Measurements from ENCODE around the gene ITSN1.

Gene ITSN1

GRCh38 chr21:33733601-33734000 is 91.3 kb downstream of the ITSN1 start:
- DNase-seq: no peak

GRCh38 chr21:33734291-33734690 is 92.0 kb downstream of the ITSN1 start:
- no peak for DNase-seq

DNA sequence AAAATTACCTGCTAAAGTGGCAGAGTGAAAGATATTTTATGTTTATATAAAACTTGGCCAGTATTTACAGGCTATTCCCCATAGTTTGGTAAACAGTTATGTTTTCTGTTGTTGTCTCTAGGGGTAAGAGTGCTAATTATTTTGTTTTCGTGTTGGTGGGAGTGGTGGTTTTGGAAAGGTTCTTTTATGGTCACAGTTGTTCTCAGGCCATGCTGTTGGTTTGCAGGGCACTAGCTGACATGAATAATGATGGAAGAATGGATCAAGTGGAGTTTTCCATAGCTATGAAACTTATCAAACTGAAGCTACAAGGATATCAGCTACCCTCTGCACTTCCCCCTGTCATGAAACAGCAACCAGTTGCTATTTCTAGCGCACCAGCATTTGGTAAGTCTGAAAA is 92.5 kb downstream of the ITSN1 start:
- DNase-seq: no peak

DNA sequence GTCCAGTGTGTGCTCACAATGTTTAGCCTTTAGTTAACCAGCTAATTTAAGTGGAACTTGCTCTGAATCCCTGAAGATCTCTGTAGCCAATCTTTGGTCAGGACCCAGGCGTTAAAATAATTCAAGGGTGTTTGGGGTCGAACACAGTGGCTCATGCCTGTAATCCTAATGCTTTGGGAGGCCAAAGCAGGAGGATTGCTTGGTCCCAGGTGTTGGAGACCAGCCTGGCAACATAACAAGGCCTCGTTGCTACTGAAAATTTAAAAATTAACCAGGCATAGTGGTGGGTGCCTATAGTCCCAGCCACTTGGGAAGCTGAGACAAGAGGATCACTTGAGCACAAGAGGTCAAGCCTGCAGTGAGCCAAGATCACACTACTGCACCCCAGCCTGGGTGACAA is 94.3 kb downstream of the ITSN1 start:
- DNase-seq: no peak

GRCh38 chr21:33739701-33740100 is 97.4 kb downstream of the ITSN1 start:
- DNase-seq: no peak

GRCh38 chr21:33747420-33747819 is 105.1 kb downstream of the ITSN1 start:
- no peak for DNase-seq

DNA sequence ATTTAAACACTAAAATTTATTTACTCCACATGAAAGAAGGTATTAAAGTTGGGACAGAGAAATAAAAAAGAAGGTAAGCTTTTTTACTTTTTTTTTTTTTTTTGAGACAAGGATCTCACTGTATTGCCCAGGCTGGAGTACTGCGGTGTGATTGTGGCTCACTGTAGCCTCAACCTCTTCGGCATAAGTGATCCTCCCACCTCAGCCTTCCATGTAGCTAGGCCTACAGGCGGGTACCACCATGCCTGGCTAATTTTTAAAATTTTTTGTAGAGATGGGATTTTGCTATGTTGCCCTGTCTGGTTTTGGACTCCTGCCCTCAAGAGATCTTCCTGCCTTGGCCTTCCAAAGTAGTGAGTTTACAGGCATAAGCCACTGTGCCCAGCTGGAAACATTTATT is 106.6 kb downstream of the ITSN1 start:
- DNase-seq: no peak

DNA sequence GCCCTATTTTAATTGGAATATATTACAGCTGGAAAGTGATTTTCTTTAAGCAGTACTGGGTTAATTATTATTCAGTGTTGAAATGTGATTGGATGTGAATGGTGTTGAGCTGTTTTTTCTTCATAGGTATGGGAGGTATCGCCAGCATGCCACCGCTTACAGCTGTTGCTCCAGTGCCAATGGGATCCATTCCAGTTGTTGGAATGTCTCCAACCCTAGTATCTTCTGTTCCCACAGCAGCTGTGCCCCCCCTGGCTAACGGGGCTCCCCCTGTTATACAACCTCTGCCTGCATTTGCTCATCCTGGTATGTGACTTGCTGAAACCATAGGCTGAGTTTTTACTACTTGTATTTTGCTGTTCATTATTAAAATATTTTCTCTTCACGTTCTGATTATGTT is 107.7 kb downstream of the ITSN1 start:
- DNase-seq: no peak

DNA sequence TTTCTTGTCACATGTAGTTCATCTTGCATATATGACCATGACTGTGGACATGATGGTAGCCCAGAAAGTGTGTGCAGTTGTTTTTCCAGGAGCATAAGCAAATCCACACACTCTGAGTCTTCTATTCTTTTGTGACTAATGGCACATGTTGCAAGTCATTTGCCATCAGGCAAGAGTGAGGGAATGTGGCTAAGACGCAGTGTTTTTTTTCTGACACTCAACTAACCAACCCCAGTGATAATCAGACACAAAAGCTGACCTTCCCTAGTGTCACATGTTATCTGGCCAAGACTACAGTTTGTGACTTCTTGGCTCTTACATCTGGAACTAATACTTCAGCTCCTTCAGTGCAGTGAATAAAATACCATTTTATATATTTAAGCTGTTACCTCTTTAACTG is 108.8 kb downstream of the ITSN1 start:
- no peak for DNase-seq

DNA sequence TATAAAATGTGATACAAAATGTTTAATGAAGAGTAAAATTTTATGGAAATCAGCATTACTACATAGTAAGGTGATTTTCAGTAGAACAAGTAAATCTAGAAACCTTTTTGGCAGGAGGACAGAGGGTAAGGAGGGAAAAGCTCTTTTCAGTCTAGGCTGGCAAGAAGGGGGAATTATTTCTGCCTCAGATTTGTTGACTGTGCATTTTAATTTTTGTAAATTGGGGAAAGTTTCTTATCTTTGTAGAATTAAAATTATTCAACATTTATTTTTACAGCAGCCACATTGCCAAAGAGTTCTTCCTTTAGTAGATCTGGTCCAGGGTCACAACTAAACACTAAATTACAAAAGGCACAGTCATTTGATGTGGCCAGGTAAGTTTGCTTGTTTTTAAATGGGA is 109.2 kb downstream of the ITSN1 start:
- no peak for DNase-seq

DNA sequence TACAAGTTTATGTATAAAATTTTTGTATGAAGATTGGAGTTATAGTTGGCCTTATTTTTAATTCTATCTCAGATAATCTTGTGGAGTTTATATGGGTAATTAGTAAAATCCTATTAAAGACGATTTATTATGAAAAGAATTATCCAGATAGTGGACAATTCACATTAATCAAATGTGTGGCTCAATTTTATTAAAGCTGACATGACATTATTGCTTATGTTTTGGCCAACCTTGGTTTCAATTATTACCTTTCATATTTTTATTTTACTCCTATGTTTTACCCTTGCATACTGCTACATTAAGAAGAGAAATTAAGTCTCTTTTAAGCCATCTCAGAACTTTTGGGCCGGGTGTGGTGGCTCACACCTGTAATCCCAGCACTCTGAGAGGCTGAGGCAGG is 110.0 kb downstream of the ITSN1 start:
- no peak for DNase-seq

GRCh38 chr21:33753886-33754285 is 111.6 kb downstream of the ITSN1 start:
- no peak for DNase-seq

DNA sequence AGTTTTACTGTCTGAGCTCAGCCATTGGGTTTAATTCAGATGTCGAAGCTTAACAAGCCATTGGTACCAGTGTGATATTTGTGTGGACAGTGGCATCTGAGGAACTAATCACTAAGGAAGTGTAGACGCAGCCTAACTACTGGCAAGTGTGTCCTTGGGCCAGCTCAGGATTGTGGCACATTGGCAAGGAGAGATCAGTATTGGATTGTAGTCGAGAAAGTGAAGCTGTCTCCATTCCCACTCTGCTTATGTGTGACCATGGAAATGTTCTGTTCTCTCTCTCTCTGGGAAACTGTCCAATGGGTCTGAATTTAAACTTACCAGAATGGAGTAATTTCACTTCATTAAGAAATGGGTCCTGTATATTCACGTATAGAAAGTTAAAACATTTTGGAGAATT is 112.2 kb downstream of the ITSN1 start:
- DNase-seq: no peak

DNA sequence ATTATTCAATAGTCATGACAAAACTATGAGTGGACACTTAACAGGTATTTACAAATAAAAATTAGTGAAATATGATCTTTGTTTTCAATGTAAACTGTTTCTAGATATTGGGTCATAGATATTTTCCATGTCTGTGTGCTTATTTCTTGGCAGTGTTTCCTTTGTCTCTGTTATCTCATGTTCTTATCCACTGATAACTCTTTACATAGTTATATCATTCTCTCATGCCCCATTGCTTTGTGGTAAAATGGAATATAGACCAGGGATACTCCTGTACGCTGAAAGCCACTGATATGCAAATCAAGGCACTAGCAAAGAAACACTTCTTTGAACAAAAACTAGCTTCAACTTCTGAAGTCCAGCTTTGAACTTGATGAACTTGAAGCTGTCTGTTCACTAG is 113.1 kb downstream of the ITSN1 start:
- no peak for DNase-seq

GRCh38 chr21:33760641-33761440 is 118.5 kb downstream of the ITSN1 start:
- no peak for DNase-seq

- no peak for DNase-seq
Observed at GRCh38 chr21:33761441-33762036, 119.2 kb downstream of the ITSN1 start.

DNA sequence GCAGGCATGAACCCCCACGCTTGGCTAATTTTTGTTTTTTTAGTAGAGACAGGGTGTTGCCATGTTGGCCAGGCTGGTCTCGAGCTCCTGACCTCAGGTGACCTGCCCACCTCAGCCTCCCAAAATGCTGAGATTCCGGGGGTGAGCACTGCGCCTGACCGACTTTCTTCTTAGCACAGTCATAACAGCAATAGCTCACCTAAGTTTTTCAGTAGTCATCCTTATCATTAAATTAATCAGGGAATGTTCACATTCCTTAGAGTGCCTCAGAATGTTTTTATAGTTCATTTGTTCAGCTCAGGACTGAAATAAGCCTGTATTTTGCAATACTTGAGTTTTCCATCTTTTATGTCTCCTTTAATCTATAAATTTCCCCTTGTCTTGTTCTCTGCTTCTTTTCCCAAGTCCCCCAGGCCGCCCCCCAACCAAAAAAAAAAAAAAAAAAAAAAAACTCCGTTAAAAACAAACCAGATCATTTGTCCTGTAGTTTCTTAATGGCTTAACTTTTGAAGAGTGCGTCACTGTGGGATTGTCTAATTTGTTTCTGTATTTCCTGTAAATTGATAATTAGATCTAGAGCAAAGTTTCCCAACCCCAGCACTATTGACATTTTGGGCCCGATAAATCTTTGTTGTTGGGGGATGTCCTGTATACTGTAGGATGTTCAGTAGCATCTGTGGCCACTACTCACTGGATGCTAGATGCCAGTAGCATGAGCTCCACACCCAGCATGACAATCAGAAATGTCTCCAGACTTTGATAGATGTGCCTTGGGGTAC is 120.7 kb downstream of the ITSN1 start:
- no peak for DNase-seq

GRCh38 chr21:33763582-33763899 is 121.2 kb downstream of the ITSN1 start:
- DNase-seq: no peak

- no peak for DNase-seq
Observed at GRCh38 chr21:33767236-33767635, 124.9 kb downstream of the ITSN1 start.

DNA sequence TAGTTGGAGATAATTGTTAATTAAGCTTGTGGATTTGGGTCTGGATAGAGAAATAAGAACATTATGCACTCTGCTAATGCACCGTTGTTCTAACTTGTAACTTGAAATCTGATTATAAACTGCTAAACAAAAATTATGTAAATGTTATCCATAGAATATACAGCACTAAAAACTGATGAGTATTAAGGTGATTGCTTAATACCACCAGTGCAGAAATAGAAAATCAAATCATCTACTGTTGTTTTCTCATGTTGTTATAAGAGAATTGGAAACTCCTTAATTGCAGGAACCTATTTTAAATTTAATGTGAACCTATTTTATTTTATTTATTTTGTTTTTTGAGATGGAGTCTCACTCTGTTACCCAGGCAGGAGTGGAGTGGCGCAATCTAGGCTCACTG is 125.7 kb downstream of the ITSN1 start:
- no peak for DNase-seq

- no peak for DNase-seq
Observed at GRCh38 chr21:33769057-33769456, 126.8 kb downstream of the ITSN1 start.

DNA sequence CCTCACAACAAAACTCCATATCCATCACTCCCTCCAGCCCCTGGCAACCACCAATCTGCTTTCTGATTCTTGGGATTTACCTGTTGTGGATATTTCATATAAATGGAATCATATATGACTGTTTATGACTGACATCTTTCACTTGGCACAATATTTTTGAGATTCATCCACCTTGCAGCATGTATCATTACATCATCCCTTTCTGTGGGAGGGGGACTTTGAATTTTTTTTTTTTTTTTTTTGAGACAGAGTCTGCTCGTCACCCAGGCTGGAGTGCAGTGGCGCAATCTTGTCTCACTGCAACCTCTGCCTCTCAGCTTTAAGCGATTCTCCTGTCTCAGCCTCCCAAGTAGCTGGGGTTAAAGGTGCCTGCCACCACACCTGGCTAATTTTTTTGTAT is 128.2 kb downstream of the ITSN1 start:
- DNase-seq: no peak

- no peak for DNase-seq
Observed at GRCh38 chr21:33771976-33772375, 129.7 kb downstream of the ITSN1 start.

DNA sequence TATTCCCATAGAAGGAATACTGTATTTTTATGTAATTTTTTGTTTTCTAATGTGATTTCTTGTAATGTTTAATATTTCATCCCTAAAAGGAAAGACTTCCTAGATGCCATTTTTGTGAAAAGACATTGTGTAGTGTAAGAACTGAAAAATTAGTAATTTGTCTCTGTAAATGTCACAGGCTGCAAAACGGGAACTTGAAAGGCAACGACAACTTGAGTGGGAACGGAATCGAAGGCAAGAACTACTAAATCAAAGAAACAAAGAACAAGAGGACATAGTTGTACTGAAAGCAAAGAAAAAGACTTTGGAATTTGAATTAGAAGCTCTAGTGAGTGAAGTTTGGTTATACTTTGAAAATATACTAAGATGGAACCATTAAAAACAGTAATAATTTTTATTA is 132.2 kb downstream of the ITSN1 start:
- DNase-seq: no peak
